ENCODE results near the gene CARD9.

The CARD9 gene

GRCh38 chr9:136318776-136319241 is 54.7 kb downstream of the CARD9 start:
- DNase-seq: no peak

- DNase-seq: no peak
Observed at GRCh38 chr9:136318111-136318775, 55.2 kb downstream of the CARD9 start.

GRCh38 chr9:136317695-136318094 is 55.8 kb downstream of the CARD9 start:
- DNase-seq: no peak

- no peak for DNase-seq
Observed at GRCh38 chr9:136316896-136317676, 56.4 kb downstream of the CARD9 start.

GRCh38 chr9:136316271-136316751 is 57.2 kb downstream of the CARD9 start:
- DNase-seq: no peak

GRCh38 chr9:136314944-136315343 is 58.5 kb downstream of the CARD9 start:
- no peak for DNase-seq

- no peak for DNase-seq
Observed at GRCh38 chr9:136314056-136314416, 59.4 kb downstream of the CARD9 start.

Measured in activated CD4-positive, alpha-beta T cell treated with anti-CD3 and anti-CD28 coated beads, Interleukin-2, Interleukin-6, amounts not matched to agents 100 ng/mL and 50 ng/mL, durations not matched to agents 16 hours and 8 hours (primary cell).